ENCODE measurements around the gene FSTL4. TPM values are rescaled to one million over a fixed set of nuclear protein-coding genes. Genes with fewer than 3 reads are reported as not detected.

The FSTL4 gene
- total RNA-seq, 1 donor from 2014 or later, result 0.21 TPM

- Mint-ChIP-seq H3K4me1 (ENCODE audit: unreplicated experiment) (peaks cover 4% of the 10 kb centered on the region), H3K27ac (ENCODE audit: unreplicated experiment) (no peak overlapping the region), H3K36me3 (ENCODE audit: low read depth, unreplicated experiment) (no peaks in the 10 kb centered on the region), H3K9me3 (ENCODE audit: unreplicated experiment) (no peaks in the 10 kb centered on the region), H3K4me3 (ENCODE audit: unreplicated experiment) (no peak overlapping the region), H3K27me3 (ENCODE audit: unreplicated experiment) (peaks cover 3% of the 10 kb centered on the region)
- DNase-seq (ENCODE audit: low spot score), result no peak
- TF ChIP-seq CTCF (IDR thresholded peaks at IDR 0.05; ENCODE audit: unreplicated experiment), result no peak
Measured at GRCh38 chr5:133196441-133197085, 415.8 kb downstream of the FSTL4 start.

GRCh38 chr5:133195250-133195649 lies 417.1 kb downstream of the FSTL4 start:
- peaks cover 3% of the 10 kb centered on the region for H3K27me3 Mint-ChIP-seq (ENCODE audit: unreplicated experiment)
- H3K9me3 Mint-ChIP-seq (ENCODE audit: unreplicated experiment), result no peaks in the 10 kb centered on the region
- H3K4me1 Mint-ChIP-seq (ENCODE audit: unreplicated experiment), result peaks cover 4% of the 10 kb centered on the region
- no peak for DNase-seq (ENCODE audit: low spot score)
- no peaks in the 10 kb centered on the region for H3K36me3 Mint-ChIP-seq (ENCODE audit: low read depth, unreplicated experiment)
- H3K27ac Mint-ChIP-seq (ENCODE audit: unreplicated experiment), result no peak overlapping the region
- TF ChIP-seq CTCF (IDR thresholded peaks at IDR 0.05; ENCODE audit: unreplicated experiment), result no peak
- no peak overlapping the region for H3K4me3 Mint-ChIP-seq (ENCODE audit: unreplicated experiment)

GRCh38 chr5:133193794-133194193 lies 418.5 kb downstream of the FSTL4 start:
- no peak for DNase-seq (ENCODE audit: low spot score)
- TF ChIP-seq CTCF (IDR thresholded peaks at IDR 0.05; ENCODE audit: unreplicated experiment), result no peak
- Mint-ChIP-seq H3K27ac (ENCODE audit: unreplicated experiment) (no peak overlapping the region), H3K27me3 (ENCODE audit: unreplicated experiment) (peaks cover 3% of the 10 kb centered on the region), H3K36me3 (ENCODE audit: low read depth, unreplicated experiment) (no peaks in the 10 kb centered on the region), H3K4me3 (ENCODE audit: unreplicated experiment) (no peak overlapping the region), H3K9me3 (ENCODE audit: unreplicated experiment) (no peaks in the 10 kb centered on the region), H3K4me1 (ENCODE audit: unreplicated experiment) (peaks cover 4% of the 10 kb centered on the region)

- no peaks in the 10 kb centered on the region for H3K9me3 Mint-ChIP-seq (ENCODE audit: unreplicated experiment)
- no peaks in the 10 kb centered on the region for H3K36me3 Mint-ChIP-seq (ENCODE audit: low read depth, unreplicated experiment)
- no peak for DNase-seq (ENCODE audit: low spot score)
- TF ChIP-seq CTCF (IDR thresholded peaks at IDR 0.05; ENCODE audit: unreplicated experiment), result no peak
- peaks cover 4% of the 10 kb centered on the region for H3K4me1 Mint-ChIP-seq (ENCODE audit: unreplicated experiment)
- H3K4me3 Mint-ChIP-seq (ENCODE audit: unreplicated experiment), result no peak overlapping the region
- no peak overlapping the region for H3K27ac Mint-ChIP-seq (ENCODE audit: unreplicated experiment)
- H3K27me3 Mint-ChIP-seq (ENCODE audit: unreplicated experiment), result peaks cover 3% of the 10 kb centered on the region
Measured at GRCh38 chr5:133192716-133193115, 419.6 kb downstream of the FSTL4 start.

- TF ChIP-seq CTCF (IDR thresholded peaks at IDR 0.05; ENCODE audit: unreplicated experiment), result no peak
- H3K4me1 Mint-ChIP-seq (ENCODE audit: unreplicated experiment), result no peaks in the 10 kb centered on the region
- no peaks in the 10 kb centered on the region for H3K9me3 Mint-ChIP-seq (ENCODE audit: unreplicated experiment)
- H3K27ac Mint-ChIP-seq (ENCODE audit: unreplicated experiment), result no peak overlapping the region
- no peak overlapping the region for H3K4me3 Mint-ChIP-seq (ENCODE audit: unreplicated experiment)
- DNase-seq (ENCODE audit: low spot score), result no peak
- peaks cover 3% of the 10 kb centered on the region for H3K27me3 Mint-ChIP-seq (ENCODE audit: unreplicated experiment)
- H3K36me3 Mint-ChIP-seq (ENCODE audit: low read depth, unreplicated experiment), result no peaks in the 10 kb centered on the region
Measured at GRCh38 chr5:133189881-133190280, 422.5 kb downstream of the FSTL4 start.
